Stimulated activated CD8-positive, alpha-beta memory T cell treated with anti-CD3 and anti-CD28 coated beads, Interleukin-4, amount 100 ng/mL, for 4 hours (primary cell): ENCODE data around the gene DNAI2.
A peak's percentile ranks its signal among the peaks of the same experiment; 100 is the strongest.

Source experiments
- DNase-seq, 2 donors: peaks; one replicate each; pipeline ENCODE4 v3.0.0-alpha.2; 2020; ENCODE audit warnings: low read depth in 2 of 2, low spot score in 1 of 2

The DNAI2 gene

DNA sequence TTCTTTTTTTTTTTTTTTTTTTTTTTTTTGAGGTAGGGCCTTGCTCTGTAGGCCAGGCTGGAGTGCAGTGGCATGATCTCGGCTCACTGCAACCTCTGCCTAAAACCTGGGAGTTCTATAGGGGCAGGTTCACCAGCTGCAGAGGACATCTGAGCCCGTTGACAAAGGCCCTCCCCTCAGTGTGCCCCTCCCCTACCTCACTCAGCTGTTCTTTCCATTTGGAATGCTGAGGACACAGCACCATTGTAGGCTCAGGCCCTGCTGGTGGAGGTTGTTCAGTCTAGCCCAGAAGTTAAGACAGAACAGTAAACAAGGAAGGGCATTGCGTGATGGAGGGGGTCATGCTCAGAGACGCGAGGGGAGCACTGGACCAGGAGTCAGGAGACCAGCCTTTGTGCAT, 30.1 kb downstream of the DNAI2 start:
- DNase-seq: no peak

- DNase-seq: no peak
Measured at GRCh38 chr17:74305865-74306654, 32.0 kb downstream of the DNAI2 start.

DNA sequence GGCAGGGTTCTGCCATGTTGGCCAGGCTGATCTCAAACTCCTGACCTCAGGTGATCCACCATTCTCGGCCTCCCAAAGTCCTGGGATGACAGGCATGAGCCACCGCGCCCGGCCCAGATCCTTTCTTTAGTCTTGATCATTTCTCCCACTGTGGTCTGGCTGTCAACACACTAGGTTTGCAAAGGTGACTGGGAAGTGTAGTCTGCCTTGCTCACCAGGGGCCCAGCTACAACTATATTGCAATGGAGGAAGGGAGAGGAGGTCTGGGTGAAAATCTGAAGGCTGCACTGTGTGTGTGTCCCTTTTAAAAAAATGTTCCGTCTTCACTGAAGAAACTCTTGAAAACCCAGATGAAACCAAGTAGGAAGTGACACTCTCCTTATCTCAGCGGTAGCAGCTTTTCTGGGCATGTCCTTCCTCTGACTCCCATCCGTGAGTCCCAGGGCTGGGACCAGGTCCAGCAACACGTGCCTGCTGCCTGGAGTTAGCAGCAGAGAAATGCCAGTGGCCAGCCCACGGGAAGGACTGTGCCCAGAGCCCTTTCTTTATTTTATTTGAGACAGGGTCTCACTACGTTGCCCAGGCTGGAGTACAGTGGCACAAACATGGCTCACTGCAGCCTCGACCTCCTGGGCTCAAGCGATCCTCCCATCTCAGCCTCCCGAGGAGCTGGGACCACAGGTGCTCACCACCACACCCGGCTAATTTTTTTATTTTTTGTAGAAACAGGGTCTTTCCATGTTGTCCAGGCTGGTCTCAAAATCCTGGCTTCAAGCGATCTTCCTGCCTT, 34.1 kb downstream of the DNAI2 start:
- DNase-seq: no peak

DNA sequence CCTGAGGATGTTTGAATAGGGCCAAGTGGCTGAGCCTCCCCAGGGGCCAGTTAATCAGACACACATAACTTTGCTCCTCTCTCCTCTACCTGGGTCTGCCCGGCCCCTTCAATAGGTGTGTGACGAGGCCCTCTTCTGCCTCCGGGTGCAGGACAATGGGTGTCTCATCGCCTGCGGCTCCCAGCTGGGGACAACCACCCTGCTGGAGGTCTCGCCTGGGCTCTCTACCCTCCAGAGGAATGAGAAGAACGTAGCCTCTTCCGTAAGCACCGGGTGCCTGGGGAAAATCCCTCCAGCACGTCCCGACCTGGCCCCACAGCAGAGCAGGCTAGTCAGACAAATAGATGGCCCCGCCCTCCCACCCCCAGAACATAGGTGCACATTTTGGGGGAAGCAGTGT, 35.9 kb downstream of the DNAI2 start:
- DNase-seq: no peak

DNA sequence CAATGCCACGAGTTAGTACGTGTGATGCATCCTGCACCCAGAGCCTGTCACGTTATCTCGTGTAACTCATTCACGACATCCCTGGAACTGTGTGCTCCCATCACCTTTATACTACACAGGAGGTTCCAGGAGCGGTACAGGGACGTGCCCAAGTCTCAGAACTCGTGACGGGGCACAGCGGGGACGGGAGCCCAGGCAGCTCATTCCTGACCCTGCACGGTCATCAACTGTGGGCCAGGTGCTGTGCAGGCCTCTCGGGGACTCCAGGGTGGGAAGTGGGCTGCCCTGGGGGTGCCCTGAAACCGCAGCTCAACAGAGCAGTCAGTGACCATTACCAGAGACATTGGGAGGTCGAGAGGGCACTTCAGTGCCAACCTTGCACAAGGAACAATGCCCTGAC, 40.8 kb downstream of the DNAI2 start:
- DNase-seq: no peak

DNA sequence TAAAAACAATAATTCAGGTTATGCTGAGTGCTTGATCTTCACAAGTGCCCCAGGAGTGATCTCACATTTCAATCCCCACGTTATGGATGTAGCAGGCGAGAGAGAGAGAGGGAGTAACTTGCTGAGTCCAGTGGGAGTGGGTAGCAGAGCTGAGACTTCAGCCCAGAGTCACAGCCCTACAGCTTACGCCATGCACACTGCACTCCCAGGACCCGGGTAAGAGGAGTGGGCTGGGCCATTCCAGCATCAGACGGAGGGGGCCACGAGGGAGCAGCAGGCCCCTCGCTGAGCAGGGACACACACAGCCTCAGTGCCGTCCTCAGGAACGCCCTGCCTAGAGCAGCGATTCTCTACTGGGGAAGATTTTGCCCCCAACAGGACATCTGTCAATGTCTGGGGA, 42.2 kb downstream of the DNAI2 start:
- no peak for DNase-seq

DNA sequence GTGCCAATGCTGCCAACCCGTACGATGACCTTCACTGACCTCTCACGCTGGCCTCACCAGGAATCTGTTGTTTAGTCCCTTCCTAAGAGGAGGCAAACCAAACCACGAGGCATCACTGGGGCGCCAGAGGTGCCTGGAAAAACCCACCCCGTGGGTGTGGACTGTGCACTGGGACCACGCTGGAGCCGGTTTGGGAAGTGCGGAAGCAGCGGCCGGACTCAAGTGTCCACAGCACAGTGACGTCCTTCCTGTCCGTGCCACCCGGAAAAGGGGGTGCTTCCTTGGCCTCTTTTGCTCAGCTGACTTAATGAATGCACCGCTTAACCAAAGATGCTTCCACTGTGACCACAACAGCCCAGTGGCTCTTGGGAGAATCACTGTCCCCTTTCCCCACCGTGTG, 43.0 kb downstream of the DNAI2 start:
- no peak for DNase-seq

DNA sequence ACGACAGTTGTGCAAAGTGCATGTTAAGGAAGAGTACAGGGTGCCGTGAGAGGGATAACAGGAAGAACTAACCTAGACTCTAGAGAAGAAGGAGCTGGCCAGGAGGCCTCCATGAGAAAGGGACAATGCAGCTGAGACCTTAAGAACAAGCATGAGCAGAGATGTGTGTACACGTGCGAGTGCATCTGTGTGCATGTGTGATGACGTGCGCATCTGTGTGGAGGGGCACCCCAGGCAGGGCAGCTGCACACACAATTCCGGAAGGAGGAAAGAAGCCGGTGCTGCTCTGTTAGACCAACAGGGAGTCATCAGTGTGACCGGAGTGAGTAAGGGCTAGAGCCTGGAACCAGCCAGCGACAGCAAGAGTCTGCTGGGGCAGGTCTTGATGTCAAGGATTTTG, 44.4 kb downstream of the DNAI2 start:
- no peak for DNase-seq

DNA sequence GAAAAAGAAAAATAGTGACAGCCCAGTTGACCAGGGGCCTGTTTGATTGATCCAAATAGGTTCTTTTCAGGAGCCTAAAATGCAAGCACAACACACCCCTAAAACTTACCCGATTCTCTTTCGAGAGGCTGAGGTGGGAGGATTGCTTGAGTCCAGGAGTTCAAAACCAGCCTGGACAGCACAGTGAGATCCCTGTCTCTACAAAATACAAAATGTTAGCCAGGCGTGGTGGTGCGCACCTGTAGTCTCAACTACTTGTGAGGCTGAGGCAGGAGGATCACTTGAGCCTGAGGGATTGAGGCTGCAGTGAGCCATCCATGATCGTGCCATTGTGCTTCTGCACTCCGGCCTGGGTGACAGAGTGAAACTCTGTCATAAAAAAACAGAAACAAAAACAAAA, 50.5 kb downstream of the DNAI2 start:
- no peak for DNase-seq

- no peak for DNase-seq
Measured at GRCh38 chr17:74325376-74325742, 51.3 kb downstream of the DNAI2 start.

- peak in 1 of 2 donors; percentile 28 for DNase-seq
Measured at GRCh38 chr17:74325743-74326379, 51.8 kb downstream of the DNAI2 start, which contains the start of gene KIF19. Gene KIF19, plus strand, starts transcription at chr17:74326226. Its CDS starts 124 bp downstream, at chr17:74326350.

GRCh38 chr17:74326506-74326905, 52.5 kb downstream of the DNAI2 start:
- no peak for DNase-seq

GRCh38 chr17:74328487-74328886, 54.5 kb downstream of the DNAI2 start:
- no peak for DNase-seq

GRCh38 chr17:74329378-74329777, 55.3 kb downstream of the DNAI2 start:
- DNase-seq: no peak

DNA sequence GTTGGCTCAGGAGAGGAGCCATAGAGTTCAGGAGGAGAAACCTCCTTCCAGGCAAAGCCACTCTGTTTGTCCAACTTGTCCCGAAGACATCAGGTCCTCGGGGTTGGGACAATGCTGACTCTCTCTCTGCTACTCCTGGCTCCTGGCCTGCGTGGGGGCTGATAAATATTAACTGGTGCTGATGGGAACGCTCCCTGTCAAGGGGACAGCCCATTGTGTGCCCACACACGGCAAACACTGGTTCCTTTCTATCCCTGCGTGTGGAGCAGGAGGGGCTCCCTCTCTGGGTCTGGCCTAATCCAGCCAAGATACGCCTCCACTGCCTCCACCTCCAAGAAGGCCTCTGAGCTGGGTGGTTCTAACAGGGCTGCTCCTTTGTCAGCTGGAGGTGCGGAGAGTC, 56.4 kb downstream of the DNAI2 start:
- no peak for DNase-seq

DNA sequence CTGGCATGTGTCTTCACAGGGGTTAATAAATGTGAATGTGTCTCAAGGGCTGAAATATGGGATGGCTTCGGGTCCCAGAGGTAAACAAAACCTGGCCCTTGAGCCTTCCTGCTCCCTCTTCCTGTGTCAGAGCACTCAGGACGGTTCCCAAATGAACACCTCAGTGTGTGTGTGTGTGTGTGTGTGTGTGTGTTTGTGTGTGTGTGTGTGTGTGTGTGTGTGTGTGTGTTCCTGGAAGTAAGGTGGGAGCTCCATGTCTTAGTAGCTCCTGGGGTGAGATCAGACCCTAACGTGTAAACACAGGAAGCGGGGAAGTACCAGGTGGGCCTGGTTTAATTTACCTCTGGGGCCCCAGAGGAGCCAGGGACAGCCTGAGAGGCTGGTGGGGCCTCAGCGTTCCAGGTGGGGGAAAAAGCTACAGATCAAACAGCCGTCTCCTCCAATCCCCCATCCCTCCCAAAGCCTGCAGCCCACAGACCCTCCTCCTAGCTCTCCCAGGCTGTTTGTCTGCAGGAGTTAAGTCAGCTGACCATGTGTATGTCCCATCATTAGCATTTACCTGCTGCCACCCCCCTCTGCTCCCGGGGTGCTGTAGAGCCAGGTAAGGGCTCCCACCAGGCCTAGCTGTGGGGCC, 58.1 kb downstream of the DNAI2 start:
- DNase-seq: no peak

DNA sequence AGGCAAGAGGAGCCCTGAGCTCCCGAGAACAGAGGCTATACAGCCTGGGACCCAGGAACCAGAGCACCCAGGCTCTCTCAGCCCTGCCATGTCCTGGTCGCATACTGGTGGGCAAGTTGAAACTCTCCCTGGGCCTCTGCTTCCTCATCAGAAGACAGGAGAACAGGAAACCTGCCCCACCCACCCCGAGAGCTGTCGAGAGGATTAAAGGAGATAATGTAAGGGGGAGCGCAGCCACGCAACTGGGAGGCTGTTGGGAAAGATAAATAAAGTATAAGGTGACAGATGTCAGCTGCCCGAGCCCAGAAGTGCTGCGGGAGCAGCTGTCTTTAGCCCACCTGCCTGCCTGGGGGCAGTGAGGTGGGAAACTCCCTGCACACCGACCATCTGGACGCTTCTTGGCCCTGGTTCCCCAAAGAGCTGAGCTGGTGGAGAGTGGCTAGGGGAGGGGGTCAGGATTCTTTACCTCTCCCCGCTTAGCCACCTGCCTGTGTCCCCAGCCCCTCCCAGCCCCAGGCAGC, 58.8 kb downstream of the DNAI2 start:
- no peak for DNase-seq

DNA sequence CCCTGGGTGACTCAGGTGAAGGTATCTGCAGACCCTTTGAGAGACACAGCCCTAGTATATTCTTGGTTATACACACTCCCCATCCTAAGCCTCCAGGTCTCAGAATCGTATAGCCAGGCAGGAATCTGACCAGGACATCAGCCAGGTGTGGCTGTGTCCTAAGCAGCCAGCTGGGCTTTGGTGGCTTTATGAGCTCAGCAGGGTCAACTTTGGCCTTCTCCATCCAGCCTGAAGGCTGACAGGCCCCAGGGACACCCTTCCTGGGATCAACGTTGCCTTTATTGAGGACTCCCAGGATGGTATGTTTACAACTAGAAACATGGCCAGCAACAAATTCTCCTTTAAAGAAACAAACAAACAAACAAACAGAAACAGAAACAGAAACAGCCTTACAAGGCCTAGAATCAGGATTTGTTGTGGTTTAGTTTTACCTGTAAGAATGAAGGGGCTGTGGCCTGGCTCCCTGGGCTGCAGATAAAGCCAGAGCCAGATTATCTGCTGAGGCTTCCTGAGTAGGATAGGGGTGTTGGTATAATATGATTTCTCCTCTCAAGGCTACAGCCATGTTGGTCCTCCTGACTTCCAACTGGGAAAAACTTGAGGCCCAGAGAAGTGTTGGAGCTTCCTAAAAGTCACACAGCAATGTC, 60.5 kb downstream of the DNAI2 start:
- DNase-seq: no peak

GRCh38 chr17:74335529-74336062, 61.6 kb downstream of the DNAI2 start:
- DNase-seq: no peak

DNA sequence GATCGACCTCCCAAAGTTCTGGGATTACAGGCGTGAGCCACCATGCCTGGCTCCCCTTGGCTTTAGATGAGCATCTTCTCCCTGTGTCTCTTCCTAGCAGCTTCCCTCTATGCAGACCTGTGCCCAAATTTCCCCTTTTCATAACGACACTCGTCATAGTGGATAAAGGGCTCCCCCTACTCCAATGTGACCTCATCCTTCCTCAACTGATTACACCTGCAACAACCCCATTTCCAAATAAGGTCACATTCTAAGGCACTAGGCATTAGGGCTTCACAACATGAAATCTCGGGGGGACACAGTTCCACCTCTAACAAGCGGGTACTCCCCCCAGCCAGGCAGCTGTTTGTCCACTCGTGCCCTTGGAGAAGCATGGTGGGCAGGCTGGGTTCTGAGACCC, 62.3 kb downstream of the DNAI2 start:
- no peak for DNase-seq
